Stimulated activated CD8-positive, alpha-beta memory T cell treated with anti-CD3 and anti-CD28 coated beads, Interleukin-7, amount 100 ng/mL, for 24 hours (primary cell): ENCODE data around the gene AKAP13.
"Not testable (repeated sequence)": the region's sequence is repeated elsewhere in the genome, so short reads cannot be mapped to it uniquely, and the experiment has no call there.

Experiments
- DNase-seq: peaks from one replicate; pipeline ENCODE4 v3.0.0-alpha.2; 2020; ENCODE audit warnings: low read depth

The AKAP13 gene

DNA sequence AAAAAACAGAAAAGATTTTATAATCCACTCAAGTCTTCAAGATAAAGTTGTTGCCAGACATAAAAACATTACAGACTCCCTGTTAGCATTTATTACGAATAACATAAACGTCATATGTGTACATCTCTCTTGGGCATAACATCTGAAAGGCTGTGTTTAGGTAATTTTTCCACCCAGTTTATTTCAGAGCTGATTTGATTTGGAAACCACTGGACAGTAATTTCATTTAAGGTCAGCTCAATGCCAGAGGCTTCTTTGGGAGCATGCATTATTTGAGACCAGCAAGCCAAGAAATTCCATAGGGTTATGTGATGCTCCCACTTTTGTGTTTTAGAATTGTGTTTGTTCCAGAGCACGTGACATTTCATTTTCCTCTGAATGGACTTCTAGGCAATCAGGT is 196.0 kb downstream of the AKAP13 start:
- no peak for DNase-seq

DNA sequence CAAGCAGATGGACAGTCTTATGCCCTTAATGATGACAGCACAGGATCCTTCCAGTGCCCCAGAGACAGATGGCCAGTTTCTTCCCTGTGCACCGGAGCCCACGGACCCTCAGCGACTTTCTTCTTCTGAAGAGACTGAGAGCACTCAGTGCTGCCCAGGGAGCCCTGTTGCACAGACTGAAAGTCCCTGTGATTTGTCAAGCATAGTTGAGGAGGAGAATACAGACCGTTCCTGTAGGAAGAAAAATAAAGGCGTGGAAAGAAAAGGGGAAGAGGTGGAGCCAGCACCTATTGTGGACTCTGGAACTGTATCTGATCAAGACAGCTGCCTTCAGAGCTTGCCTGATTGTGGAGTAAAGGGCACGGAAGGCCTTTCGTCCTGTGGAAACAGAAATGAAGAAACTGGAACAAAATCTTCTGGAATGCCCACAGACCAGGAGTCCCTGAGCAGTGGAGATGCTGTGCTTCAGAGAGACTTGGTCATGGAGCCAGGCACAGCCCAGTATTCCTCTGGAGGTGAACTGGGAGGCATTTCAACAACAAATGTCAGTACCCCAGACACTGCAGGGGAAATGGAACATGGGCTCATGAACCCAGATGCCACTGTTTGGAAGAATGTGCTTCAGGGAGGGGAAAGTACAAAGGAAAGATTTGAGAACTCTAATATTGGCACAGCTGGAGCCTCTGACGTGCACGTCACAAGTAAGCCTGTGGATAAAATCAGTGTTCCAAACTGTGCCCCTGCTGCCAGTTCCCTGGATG is 198.7 kb downstream of the AKAP13 start:
- DNase-seq = no peak

DNA sequence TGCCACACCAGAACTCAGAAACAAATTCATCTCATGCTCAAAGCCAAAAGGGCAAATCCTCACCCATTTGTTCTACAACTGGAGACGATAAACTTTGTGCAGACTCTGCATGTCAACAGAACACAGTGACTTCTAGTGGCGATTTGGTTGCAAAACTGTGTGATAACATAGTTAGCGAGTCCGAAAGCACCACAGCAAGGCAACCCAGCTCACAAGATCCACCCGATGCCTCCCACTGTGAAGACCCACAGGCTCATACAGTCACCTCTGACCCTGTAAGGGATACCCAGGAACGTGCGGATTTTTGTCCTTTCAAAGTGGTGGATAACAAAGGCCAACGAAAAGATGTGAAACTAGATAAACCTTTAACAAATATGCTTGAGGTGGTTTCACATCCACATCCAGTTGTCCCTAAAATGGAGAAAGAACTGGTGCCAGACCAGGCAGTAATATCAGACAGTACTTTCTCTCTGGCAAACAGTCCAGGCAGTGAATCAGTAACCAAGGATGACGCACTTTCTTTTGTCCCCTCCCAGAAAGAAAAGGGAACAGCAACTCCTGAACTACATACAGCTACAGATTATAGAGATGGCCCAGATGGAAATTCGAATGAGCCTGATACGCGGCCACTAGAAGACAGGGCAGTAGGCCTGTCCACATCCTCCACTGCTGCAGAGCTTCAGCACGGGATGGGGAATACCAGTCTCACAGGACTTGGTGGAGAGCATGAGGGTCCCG is 199.7 kb downstream of the AKAP13 start:
- DNase-seq = no peak

DNA sequence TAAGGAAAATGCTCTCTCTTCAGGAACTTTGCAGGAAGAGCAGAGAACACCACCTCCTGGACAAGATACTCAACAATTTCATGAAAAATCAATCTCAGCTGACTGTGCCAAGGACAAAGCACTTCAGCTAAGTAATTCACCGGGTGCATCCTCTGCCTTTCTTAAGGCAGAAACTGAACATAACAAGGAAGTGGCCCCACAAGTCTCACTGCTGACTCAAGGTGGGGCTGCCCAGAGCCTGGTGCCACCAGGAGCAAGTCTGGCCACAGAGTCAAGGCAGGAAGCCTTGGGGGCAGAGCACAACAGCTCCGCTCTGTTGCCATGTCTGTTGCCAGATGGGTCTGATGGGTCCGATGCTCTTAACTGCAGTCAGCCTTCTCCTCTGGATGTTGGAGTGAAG is 200.5 kb downstream of the AKAP13 start:
- no peak for DNase-seq

DNA sequence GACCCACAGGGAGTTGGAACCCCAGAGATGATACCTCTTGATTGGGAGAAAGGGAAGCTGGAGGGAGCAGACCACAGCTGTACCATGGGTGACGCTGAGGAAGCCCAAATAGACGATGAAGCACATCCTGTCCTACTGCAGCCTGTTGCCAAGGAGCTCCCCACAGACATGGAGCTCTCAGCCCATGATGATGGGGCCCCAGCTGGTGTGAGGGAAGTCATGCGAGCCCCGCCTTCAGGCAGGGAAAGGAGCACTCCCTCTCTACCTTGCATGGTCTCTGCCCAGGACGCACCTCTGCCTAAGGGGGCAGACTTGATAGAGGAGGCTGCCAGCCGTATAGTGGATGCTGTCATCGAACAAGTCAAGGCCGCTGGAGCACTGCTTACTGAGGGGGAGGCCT is 201.1 kb downstream of the AKAP13 start:
- DNase-seq = no peak

DNA sequence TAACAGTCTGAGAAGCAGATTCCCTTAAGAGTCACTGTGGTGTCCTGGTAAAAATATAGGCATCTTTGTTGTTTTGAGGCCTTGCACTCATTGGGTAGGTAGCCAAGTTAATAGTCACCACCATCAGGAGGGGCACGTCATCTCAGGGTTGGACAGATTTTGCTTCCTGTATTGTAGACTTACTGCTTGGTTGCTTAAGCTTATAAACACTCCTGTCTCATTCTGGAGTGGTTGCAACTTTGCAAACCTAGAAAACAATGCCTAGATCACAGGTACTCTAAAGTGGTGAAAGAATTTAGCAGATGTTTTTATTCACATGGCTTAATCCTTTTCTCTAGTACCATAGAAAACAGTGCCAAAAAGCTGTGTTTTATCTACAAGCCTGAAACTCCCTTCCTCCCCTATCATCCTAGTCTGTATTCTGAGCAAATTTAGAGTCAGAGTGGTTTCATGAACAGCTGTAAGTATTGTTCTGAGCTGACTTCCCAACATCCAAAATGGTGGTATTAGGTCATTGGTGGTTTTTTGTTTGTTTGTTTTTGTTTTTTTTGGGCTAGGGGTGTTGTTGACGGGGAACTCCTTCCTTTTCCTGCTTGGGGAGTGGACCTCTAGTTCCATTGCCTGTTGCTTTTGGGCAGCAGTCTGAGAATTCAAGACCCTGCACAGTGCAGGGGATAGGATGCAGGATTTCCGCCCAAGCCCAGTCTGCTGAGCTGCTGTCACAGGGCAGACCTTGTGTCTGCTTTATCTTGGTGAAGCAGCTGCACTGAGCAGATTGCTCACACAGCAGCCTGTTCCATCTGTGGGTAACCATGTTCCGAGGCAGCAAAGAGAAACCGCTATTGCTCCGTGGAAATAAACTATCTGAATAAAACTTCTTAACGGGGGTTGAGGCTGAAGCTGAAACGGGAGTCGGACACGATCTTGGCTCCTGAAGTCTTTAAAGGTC is 202.0 kb downstream of the AKAP13 start:
- DNase-seq = no peak

DNA sequence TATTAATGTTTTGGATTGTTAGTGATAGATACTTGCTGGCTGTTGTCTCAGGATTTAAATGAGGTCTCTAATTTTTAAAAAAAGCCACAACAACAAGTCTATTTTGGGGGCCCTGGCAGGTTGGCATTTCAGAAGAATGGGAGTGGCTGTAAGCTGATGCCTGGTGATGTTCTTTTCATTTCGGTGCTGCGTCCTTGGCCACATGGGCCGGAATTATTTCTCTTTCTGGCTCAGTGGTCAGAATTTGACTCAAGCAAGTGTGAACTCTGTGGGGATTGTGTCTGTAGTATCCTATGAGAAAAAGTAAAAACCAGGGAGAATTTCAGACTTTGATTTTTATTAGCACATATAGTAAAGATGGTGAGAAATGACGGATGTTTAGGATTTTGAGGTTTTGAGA is 203.0 kb downstream of the AKAP13 start:
- no peak for DNase-seq

DNA sequence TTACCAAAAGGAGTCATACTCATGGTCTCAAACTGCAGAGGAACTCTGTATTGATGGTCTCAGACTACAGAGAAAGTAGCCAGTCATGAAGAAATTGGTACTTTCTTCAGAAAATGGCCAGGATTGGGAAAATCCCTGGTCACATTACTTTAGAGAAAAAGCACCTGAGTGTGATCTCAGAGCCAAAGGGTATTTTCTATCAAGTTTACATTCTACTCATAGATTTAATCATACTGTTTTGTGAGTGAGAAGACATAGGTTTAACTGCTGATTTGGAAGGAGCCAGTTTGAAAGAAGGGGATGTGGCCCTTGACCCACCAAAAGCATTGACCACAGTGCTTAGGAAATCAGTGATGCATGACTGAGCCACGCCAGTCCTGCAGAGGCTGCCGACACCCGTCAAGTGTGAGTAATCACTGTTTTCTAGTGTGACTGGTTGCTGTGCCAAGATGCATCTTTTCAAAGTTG is 203.6 kb downstream of the AKAP13 start:
- DNase-seq = no peak

DNA sequence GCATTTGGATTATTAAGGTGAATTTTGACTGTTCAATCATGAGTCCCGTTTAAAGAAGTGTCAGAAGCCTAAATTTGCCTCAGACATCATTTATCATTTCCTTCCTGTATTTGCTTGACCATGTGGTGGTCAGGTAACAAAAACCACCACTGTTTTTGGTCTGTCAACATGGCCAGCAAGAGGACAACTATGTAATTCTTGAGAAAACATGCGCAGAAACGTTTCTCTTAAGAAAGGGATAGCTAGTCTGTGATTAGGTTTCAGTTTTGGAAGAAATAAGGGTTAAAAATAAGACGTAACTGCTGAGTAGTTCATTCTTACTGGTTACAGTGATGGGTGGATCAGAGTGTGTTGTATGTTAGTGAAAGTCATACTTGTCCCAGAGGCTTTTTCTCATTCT is 204.5 kb downstream of the AKAP13 start:
- no peak for DNase-seq

DNA sequence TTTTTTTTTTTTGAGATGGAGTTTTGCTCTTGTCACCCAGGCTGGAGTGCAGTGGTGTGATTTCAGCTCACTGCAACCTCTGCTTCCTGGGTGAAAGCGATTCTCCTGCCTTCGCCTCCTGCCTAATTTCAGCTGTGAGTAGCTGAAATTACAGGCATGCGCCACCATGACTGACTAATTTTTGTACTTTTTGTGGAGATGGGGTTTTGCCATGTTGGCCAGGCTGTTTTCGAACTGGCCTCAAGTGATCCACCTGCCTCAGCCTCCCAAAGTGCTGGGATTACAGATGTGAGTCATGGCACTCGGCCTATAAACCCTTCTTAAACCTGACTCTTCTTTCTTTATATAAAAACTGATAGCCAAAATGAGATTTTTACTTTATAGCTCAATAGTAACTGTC is 205.8 kb downstream of the AKAP13 start:
- not testable (repeated sequence) for DNase-seq

DNA sequence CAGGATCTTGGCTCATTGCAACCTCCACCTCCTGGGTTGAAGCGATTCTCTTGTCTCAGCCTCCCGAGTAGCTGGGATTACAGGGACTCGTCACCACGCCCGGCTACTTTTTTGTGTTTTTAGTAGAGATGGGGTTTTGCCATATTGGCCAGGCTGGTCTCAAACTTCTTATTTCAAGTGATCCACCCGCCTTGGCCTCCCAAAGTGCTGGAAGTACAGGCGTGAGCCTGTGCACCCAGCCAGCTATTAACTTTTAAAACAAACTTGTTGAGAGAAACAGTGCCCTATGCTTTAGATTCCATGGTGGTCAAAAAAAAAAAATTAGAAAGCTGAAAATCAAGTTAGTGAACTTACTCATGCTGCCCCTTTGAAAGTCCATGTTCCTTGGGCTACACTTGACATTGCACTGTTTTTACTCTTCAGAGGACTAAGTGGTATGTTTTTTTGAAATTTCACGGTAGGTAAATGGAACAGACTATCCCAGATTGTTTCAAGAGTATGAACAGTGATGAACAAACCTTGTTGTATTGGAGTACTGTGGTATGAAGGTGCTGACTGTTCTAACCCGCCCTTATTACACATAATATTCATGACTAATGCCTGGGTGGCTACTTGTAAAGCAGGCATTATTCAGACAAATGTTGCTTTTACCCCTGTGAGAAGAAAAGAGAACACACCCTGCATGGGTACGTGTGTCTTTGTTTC is 207.5 kb downstream of the AKAP13 start:
- DNase-seq = no peak

DNA sequence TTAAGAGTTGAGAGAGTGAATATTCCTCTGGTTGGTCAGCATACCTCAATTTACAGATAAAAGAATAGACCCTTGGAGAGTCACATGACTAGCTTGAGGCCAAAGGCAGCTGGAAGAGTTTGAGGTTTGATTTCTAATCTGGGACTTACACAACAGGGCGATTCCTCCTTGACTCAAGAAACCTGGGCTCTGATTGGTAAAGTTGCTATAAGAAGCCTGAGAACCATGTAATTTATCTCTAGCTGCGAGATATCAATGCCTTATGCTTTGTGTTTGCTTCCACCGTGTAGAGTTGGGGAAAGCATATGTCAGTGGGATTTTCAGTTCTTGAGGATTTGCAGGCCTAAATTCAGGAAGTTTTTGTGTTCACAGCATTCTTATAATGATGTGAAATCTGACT is 208.3 kb downstream of the AKAP13 start:
- DNase-seq = no peak

DNA sequence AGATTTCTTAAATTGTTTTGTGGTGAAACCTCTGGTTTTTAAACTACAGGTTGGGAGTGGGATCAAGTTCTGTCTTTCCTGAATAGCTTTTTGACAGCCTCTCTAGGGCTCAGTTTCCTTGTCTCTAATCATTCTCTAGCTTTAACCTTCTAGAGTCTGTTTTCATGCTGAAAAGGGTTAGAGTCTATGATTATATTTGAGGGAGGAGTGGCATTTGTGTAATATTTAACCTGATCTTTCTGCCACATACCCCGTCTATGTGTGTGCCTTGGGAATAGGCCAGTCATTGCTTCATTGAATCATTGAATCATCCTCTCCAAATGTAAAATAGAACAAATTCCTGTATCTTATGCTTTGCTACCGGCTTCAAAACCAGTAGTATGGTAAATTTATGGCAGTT is 209.4 kb downstream of the AKAP13 start:
- no peak for DNase-seq

DNA sequence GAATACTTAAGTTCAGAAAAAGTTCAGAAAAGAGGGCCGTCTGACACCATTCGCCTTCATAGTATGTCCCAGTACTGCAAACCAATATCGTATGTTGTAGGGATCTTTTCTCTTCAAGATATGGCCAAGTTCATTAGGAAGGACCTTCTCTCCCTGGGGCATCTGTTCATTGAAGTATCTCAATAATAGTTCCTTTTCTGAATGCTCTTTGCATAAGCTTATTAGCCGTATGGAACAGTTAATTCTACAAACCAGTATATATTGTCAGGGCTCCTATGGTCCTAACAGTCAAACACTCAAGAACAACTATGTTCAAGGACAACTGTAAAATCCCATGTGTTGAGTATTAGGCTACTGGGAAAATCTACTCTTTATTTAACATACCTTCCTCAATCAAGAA is 211.2 kb downstream of the AKAP13 start:
- no peak for DNase-seq

DNA sequence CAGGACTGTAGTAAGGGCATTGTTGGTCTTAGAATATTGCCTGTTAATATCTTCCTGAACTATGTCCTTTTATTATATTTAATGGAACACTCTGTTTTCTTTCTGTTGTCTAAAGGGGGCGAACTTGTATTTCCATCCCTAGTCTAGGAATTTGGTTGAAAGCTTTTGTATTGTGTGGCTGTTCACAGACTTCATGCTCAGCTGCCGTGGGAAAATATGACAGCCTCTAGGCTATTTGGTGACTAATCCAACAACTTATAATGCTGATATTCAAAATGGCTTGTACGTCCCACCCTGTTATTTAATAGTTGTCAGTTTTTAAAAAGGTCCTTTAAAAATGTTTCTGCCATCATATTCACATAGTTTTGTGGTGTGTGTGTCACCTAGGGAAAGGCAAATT is 211.7 kb downstream of the AKAP13 start:
- DNase-seq = no peak

DNA sequence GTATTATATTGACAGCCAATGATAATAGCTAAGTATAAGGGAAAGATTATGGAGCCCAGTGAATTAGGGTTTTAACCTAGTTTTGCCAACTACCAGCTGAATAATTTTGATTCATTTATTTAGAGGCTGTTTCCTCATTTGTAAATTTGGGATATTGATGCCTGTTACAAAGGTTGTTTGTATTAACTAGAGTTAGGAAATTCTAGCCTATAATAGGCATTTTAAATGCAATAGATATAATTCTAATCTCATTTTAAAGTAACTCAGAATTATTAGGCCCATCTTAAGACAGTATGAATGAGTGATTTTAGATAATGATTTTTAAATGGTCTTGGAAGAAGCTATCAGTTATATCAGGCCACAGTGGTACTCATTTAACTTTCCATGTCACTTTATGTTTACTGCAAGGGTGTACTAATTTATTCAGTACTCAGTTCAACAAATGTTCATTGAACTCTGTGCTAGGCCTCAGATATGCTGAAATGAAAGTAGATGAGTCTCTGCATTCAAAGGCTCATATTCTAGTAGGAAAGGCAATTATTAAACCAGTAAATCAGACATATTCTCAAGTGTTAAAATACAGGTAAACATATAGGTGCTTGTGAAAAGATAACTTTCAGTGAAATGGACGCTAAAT is 213.5 kb downstream of the AKAP13 start:
- DNase-seq = no peak

DNA sequence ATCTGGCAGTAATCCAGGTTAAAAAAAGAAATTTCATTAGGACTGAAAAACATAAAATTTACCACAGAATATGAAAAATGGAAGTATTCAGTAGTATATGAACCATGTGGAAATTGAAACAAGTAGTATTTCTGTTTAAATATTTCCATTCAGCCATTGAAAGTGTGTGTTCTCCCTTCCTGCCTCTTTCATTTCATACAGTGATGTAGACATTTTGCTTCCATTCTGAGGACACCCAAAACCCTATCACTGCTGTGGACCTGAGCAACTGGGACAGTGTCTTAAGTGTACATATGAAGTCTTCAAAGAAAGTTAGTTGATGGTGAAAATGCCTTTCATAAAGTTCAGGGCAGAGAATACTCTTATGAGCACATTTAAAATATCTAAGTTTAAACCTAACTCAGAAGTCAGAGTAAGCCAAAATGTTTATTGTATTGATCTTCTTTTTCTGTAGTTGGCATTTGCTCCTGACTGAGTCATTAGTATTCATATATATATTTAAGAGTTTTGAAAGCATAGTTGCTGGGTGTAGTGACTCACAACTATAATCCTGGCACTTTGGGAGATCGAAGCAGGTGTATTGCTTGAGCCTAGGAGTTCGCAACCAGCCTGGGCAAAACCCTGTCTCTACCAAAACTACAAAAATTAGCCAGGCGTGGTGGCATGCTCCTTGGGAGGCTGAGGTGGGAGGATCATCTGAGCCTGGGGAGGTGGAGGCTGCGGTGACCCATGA is 215.6 kb downstream of the AKAP13 start:
- DNase-seq = no peak

DNA sequence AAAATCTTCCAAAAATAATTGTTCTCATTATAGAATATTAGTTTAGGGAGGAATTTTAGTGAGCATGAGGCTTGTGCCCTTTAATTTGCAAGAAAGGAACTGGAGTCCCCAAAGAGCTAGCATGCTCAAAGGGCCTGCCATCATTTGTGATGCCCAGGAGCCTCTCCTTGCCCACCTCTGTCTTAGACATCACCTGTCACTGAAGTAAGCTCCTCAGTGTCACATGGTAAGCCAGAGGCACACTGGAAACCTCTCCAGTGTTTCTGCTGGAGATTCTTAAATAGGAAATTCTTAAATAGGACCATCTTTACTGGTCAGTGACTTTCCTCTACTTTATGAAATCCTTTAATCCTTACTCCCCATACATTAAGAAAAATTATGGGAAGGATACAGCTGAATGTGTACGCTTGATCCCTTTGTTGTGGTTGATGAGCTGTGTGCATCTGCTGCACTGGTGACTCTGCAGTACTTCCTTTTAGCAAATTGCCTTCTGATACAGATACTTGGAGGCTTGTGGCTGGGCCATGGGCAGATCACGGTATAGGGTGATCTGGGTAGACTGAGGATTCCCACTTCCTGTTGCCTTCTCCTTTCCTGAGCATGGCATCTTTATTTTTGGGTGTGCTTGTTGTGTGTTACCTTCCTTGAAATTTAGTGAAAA is 216.9 kb downstream of the AKAP13 start:
- DNase-seq = no peak

DNA sequence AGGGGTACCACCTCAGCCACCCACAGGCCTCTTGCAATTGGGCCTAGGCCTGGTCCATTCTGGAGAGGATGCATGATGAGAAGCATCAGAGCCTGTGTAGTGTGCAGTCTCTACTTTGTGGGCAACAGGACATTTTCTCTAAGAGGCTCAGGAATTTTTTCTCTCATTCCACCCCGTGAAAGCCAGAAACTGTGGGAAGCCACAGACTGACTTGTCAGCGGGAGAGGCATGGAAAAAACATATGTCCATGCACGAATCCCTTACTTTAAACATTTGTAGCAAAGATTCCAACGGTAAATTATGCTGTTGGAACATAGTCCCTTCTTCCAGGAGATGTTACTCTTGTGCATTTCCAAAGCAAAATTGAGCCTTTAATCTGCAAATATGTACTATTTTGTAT is 217.8 kb downstream of the AKAP13 start:
- DNase-seq = no peak

DNA sequence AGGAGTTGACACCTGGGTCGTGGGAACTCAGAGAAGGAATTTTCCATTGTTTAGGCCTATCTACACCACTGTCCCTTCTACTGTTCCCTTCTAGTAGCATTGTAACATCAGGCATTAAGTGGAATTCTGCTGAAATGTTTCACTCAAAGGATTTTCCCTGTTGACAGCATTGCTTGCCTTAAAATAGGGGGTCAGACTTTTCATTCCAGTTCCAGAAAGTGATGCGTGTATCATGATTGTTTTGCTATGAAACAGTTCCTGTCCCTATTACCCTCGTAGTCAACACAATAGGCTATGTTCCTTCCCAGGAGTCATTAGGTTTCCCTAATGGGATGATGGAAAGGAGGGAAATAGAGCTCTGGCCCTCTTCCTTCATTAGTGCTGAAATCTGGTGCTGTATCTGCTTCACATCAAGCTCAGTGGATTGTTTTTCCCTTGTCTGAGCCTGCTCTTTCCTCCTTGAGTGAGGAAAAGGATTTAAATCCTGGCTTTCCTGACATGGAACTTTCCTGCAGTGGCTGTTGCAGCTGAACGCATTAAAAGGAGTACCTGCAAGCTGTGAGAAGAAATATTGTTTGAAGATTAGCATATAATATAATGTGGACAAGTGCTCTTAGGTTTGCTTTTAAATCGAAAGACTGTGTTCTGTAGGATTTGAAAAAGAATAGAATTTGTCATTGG is 218.5 kb downstream of the AKAP13 start:
- DNase-seq = no peak
